ENCODE measurements around the gene OTULIN.

DNA sequence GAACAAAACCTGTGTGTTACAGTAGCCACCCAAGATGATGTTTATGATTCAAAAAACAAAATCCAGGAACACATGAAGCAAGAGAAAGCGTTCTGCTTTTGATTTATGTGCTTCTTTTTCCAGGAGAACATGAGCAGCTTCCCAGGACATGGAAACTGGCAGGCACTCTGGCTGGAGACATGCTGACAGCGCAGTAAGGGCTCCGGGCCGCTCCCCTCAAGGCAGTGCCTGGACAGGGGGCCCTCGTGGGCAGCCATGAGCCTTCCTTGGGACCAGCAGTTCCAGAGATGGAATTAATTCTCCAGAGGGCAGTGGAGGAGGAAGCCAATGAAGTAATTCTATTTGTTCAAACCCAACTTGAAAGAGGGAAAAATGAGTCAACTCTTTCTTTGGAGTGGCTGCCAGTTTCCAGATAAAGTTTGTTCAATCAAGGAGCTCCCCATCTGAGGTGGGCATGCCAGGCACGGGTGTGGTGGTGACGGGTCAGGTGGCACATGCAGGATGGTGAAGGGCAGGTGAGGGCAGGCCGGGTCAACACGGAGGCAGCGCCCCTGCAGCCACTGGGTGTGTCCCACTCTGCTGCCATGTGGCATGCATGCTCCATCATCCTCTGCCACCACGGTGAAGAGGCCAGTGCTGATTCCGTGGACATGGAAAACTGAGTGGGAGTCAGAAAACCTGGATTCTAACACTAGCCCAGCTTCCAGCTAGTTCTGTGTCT lies 83.8 kb downstream of the OTULIN start:
- TF ChIP-seq CTCF (IDR thresholded peaks at IDR 0.05; ENCODE audit: low read depth, low read length, poor library complexity, severe bottlenecking) (no peak), EZH2phosphoT487 (IDR thresholded peaks at IDR 0.05; ENCODE audit: borderline replicate concordance, low read length) (no peak)

Data from DOHH2 (cell line).